ENCODE measurements around the gene ECI1.
A peak's percentile ranks its signal among the peaks of the same experiment; 100 is the strongest.

Gene ECI1

DNA sequence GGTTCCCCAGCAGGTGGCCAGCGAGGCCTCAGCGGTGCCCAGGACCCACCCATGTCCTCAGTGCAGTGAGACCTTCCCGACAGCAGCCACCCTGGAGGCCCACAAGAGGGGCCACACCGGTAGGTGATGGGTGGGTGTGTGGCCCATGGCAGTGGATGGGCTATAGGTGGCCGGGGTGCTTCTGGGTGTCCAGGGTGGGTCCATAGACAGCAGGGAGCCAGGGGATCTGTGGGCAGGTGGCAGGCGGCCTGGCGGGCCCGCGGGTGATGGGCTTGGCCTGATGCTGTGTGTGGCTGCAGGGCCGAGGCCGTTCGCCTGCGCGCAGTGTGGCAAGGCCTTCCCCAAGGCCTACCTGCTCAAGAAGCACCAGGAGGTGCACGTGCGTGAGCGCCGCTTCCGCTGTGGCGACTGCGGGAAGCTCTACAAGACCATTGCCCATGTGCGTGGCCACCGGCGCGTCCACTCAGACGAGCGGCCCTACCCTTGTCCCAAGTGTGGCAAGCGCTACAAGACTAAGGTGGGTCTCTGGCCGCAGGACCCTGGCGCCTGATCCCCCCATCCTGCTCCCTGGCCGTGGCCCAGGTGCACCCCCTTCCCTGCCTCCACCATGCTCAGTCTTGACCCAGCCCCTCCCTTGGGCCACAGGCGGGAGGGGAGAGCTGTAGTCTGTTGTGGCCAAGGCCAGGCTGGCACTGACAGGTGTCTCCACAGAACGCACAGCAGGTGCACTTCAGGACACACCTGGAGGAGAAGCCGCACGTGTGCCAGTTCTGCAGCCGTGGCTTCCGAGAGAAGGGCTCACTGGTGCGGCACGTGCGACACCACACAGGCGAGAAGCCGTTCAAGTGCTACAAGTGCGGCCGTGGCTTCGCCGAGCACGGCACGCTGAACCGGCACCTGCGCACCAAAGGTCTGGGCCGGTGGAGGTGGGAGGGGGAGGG is 17.2 kb downstream of the ECI1 start:
- no peak for DNase-seq (ENCODE audit: low read depth in 2 of 2)

DNA sequence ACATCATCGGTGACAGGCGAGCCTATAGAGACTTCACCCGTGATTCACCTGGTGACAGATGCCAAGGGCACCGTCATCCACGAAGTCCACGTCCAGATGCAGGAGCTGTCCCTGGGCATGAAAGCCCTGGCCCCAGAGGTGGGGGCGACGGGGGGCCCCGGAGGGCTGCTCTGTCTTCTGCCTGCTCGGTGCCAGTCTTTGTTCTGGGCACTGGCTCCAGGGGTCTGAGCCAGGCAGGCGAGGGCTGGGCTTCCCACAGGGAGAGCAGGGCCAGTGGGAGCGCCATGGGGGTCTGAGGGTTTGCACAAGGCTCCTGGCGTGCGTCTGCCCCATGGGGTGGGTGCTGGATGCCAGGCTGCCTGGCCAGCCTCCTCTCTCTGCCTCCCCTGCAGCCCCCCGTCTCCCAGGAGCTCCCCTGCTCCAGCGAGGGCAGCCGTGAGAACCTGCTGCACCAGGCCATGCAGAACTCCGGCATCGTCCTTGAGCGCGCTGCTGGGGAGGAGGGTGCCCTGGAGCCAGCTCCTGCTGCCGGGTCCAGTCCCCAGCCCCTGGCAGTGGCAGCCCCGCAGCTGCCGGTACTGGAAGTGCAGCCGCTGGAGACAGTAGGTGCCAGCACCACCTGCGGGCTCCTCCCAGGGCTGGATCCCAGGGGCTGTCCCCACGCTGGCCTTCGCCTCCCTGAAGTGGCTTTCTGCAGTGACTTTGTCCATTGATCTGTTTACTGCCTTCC is 18.2 kb downstream of the ECI1 start:
- DNase-seq (ENCODE audit: low read depth in 2 of 2), result no peak

DNA sequence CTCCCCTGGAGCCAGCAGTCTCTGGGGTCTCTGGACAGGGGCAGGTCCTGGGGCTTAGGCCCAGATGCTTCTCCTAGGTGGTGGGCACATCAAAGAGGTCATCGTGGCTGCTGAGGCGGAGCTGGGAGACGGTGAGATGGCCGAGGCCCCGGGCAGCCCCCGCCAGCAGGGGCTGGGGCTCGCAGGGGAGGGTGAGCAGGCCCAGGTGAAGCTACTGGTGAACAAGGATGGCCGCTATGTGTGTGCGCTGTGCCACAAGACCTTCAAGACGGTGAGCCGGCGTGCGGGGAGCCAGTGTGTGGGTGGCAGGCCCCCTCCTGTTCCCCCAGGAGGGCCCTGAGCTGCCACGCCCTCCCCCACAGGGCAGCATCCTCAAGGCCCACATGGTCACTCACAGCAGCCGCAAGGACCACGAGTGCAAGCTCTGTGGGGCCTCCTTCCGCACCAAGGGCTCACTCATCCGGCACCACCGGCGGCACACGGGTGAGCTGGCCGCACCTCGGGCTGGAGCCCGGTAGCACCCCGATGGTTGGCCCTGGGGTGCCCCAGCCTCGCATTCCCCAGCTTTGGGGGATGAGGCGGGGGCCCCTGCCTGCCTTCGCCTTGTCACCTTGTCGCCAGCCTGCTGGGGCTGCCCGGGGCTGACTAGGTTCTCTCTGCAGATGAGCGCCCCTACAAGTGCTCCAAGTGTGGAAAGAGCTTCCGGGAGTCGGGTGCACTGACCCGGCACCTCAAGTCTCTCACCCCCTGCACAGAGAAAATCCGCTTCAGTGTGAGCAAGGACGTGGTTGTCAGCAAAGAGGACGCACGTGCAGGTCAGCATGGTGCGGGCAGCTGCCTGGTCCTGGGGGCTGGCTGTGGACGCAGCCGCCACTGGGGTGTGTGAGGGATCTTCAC is 19.0 kb downstream of the ECI1 start:
- no peak for DNase-seq (ENCODE audit: low read depth in 2 of 2)

DNA sequence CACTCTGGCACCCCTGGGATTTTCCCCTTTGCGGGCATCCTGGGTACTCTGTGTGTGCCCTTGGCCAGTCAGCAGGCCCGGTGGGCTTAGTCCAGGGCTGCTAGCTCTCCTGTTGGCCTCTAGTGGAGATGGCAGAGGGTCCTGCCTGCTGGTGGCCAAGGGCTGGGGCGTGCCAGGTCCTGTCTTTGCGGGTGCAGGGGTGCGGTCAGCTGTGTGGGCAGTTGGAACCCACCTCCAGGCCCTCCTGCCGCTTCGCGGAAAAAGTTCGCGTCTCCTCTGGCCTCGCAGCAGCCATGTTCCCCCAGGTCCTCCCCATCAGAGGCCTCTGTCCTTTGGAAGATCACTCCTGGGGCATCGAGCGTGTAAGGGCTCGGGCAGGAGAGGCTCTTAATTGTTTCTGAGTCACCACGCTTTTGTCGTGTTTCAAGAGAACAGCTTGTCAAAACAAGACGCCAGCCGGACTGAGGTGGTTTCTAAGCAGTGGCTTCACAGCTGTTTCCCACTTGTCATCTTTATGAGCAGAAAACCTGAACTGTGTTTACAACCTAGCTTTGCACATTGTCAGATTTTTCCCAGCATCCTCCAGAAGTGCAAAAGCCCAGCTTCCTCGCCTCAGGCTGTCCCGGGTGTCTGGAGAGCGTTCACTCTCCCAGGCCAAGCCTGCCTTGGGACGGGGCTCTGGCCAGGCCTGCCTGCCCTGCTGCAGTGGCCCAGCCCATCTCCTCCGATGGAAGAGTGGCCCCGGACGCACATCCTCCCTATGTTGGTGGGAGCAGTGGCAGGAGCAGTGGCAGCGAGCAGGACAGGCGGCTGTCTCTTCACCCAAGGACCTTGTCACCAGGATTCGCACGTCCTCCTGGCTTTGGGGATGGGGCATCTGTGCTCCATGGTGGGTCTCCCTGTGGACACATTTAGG is 20.1 kb downstream of the ECI1 start:
- DNase-seq (ENCODE audit: low read depth in 2 of 2), result no peak

DNA sequence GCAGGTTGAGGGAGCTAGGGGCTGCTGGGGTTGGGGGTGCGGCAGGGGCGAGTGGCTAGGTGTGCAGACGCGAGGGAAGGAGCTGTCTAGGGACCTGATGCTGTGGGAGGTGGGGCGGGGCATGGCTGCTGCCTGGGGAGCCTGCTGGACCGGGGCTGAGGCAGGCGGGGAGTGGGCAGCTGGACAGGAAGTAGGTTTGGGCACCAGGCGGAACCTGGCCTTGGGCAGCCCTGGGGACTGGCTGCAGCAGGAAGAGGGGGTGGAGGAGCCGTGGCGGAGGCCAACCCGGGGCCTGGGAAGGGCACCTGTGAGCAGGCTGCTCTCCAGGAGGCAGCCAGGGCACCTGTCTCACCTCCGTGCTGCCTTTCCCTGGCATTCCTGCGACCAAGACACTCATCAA is 21.0 kb downstream of the ECI1 start:
- DNase-seq (ENCODE audit: low read depth in 2 of 2), result no peak

DNA sequence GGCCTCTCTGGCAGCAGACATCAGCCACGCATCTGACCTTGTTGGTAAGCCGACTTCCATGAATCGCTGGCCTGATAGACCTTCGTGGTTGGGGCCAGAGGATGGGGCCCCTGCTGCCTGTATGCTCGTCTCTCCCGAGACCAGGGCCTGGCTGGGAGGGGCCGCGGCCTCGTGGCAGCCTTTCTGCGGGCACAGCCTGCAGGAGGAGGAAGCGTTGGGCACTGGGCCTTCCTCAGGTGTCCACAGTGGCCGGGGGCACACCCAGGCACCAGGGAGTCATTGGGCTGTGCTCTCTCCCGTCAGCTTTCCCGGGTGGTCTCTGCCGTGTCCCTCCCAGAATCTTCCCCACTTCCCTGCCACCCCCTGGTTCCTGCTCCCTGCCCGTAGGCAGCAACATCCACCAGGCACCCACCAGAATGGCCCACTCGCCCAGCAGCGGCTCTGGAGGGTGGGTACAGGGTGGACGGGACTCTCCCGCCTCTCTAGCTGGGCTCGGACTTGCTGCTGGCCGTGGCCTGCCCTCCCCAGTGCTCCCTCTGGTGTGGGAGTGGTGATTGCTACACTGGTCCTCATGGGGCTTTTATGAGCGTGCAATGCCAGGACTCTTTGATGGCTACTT is 21.6 kb downstream of the ECI1 start:
- DNase-seq (ENCODE audit: low read depth in 2 of 2), result no peak

DNA sequence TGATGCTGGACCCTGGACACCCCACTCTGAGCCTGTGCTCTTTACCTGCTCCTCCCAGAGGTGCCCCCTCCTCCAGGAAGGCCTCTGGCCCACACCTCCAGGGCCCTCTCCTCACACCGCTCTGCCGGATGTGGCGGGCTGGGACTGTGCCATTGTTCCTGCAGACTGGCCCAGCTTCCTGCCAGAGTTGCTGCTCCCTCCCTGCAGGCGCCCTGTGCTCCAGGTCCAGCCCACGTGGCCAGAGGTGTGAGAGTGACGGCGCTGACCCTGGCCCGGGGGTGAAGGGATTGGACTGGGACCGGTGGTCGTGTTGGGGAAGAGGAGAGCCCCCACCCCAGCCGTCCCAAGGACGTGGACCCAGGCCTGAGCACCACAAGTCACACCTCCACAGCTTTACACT is 22.3 kb downstream of the ECI1 start:
- no peak for DNase-seq (ENCODE audit: low read depth in 2 of 2)

DNA sequence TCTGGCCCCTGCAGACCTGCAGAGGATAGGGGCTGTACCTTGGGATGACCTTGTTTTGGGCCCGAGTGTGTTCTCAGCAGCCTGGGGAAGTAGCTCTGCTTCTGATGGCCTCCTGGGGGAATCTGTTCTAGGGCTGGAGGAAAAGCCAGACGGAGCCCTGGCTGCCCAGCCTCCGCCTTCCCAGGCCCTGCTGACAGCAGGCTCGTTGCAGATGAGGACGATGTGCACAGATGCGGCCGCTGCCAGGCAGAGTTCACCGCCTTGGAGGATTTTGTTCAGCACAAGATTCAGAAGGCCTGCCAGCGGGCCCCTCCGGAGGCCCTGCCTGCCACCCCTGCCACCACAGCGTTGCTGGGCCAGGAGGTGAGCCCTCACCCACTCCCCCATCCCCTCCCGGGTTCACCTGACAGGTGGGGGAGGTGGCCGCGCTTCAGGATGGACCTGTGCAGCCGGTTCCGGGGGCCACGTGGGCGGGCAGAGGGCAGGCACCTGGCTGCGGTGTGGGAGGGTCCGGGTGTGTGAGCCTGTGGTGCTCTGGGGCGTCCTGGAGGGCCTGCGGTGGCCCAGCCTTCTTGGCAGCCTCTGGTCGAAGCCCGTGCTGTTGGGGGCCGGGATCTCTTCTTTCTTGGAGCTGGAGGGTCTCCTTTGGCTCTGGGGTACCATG is 23.1 kb downstream of the ECI1 start:
- no peak for DNase-seq (ENCODE audit: low read depth in 2 of 2)

DNA sequence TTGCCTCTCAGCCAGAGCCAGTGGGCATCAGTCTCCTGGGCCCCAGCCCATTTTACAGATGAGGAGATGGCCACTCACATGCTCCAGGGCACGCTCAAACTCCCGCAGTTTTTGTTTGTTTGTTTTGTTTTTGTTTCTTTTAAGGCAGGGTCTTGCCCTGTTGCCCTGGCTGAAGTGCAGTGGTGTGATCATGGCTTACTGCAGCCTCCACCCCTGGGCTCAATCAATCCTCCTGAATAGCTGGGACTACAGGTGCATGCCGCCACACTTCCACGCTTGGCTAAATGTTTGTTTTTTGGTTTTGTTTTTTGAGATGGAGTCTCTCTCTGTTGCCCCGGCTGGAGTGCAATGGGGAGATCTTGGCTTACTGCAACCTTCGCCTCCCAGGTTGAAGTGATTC is 24.5 kb downstream of the ECI1 start:
- no peak for DNase-seq (ENCODE audit: low read depth in 2 of 2)

DNA sequence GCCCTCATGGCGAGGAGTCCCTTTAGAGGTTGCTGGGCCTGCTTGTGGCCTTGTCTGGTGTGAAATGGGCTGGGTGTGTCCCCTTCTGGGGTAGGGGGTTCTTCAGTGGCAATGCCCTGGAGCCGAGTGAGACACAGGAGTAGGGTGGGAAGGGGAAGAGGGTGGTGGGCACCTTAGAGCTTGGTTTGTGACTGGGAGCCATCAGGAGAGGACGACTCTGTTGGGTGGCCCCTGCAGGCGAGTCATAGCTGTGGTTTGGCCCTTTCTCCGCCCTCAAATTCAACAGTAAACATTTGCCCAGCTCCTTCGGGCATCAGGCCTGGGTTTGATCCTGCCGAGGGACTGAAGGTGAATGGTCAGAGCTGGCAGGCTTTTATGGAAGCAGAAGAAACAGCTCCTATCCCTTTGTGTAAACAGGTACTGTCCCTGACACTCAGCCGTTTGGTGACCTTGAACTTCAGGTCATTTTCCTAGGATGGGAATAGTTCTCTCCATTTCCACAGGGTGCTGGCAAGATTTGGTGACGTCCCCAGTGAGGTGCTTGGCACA is 25.1 kb downstream of the ECI1 start:
- DNase-seq (ENCODE audit: low read depth in 2 of 2), result no peak

DNA sequence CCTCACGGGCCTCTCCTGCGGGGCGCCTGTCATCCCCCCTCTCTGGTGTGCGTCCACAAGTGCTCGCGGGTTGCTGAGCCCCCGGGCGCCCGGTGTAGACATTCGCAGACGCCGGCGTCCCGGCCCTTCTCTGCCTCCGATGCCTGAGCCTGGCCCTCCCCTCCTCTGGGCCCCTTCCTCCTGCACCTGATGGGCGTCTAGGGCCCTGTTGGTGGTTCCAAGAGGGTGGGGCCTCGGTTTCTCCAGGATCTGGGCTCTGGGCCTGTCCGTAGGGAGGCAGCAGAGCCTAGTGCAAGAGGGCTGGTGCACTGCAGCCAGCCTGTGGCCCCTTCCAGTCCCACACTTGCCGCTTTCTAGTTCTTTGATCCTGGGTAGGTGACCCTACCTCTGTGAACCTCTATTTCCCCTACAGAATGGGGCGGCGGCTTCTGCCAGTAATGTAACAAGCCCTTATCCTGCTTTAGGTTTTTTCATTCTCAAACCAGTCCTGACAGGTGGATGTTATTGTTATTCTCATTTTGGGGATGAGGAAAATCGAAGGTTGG is 27.4 kb downstream of the ECI1 start:
- no peak for DNase-seq (ENCODE audit: low read depth in 2 of 2)

DNA sequence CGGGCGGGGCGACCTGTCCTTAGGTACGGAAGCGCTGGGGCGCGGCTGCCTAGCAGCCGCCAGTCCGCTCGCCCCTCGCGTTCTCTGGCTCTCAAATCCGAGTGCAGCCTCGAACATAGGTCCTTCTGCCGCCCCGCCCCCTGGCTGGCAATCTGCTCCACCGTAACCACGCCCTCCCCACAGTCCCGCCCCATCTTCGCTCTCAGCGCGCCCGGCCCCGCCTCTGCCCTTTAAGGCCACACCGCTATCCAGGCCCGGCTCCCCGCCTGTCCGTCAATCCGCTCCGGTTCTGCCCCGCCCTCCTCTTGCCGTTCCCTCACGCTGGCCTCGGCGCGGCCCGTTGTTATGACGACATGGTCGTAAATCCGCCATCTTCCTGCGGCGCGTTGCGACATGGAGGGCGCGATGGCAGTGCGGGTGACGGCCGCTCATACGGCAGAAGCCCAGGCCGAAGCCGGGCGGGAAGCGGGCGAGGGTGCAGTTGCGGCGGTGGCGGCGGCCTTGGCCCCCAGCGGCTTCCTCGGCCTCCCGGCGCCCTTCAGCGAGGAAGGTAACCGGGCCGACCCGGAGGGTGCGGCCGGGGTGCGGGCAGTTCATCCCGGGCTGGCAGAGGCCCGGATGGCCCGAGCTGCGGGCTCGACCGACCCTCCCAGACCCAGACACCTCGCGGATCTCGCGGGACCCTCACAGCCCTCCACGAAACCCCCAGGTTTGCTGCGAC is 28.0 kb downstream of the ECI1 start, which contains the start of gene E4F1:
Gene E4F1 (plus strand): TSS at position 371 of the 721 bp plus-strand sequence. CDS start 23 bp downstream, at position 394.
- peak; percentile 96 to 99 for DNase-seq (ENCODE audit: low read depth in 2 of 2)

DNA sequence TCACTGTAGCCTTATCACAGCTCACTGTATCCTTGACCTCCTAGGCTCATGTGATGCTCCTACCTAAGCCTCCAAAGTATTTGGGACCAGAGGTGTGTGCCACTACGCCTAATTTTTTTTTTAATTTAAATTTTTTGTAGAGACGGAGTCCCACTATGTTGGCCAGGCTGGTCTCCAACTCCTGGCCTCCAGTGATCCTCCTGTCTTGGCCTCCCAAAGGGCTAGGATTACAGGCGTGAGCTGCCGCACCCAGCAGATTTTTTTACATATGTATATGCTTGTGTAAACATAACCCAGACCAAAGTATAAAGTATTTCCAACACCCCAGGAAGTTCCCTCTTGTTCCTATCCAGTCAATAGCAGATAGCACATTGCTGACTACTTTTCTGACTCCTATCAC is 35.1 kb downstream of the ECI1 start:
- DNase-seq (ENCODE audit: low read depth in 2 of 2), result no peak

DNA sequence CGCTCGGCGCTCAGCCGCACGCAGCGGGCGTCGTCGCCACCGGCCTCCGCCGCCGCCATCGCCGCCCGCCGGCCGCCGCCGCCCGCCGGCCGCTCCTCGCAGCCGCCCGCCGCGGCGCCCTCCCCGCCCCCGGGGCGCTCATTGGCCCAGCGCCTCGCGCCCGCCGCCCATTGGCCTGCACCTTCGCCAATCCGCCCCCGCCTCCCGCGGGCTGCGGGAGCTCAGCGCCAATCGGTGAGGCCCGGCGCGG is 36.7 kb downstream of the ECI1 start, which contains the start of gene PGP:
Gene PGP (minus strand): TSS at position 122 of the 250 bp plus-strand sequence. CDS start 63 bp downstream, at position 59.
- DNase-seq (ENCODE audit: low read depth in 2 of 2), result no peak

DNA sequence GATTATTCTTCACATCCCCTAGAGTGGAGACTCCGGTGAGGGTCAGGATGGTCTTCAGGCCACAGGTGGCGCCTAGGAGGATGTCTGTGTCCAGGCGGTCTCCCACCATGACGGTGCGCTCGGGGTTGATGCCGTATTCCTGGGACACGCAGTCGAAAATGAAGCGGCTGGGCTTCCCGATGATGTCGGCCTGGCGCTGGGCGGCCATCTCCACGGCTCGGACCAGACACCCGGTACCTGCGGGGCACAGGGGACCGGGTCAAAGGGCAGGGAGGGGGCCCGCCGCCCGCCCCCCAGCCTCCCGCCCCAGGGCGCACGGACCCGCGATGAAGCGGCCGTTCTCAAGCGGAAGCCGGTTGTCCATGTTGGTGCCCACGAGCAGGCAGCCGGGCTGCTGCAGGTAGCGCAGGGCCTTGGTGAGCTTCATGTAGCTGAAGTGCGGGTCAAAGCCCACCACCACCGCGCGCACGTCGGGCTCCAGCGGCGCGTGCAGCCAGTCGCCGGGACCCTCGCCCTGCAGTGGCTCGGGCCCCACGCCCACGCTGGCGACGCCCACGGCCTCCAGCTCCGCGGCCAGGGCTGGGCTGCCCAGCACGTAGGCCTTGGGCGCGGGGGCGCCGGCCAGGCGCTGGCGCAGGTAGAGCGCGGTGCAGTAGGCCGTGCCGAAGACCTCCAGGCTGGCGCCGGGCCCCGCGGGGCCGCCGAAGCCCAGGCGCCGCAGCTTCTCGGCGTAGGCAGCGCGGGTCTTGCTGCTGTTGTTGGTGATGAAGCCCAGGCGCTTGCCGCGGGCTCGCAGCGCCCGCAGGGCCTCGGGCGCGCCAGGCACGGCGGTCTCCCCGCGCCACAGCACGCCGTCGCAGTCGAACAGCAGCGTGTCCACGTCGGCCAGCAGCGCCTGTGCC is 37.3 kb downstream of the ECI1 start:
- DNase-seq (ENCODE audit: low read depth in 2 of 2), result no peak

DNA sequence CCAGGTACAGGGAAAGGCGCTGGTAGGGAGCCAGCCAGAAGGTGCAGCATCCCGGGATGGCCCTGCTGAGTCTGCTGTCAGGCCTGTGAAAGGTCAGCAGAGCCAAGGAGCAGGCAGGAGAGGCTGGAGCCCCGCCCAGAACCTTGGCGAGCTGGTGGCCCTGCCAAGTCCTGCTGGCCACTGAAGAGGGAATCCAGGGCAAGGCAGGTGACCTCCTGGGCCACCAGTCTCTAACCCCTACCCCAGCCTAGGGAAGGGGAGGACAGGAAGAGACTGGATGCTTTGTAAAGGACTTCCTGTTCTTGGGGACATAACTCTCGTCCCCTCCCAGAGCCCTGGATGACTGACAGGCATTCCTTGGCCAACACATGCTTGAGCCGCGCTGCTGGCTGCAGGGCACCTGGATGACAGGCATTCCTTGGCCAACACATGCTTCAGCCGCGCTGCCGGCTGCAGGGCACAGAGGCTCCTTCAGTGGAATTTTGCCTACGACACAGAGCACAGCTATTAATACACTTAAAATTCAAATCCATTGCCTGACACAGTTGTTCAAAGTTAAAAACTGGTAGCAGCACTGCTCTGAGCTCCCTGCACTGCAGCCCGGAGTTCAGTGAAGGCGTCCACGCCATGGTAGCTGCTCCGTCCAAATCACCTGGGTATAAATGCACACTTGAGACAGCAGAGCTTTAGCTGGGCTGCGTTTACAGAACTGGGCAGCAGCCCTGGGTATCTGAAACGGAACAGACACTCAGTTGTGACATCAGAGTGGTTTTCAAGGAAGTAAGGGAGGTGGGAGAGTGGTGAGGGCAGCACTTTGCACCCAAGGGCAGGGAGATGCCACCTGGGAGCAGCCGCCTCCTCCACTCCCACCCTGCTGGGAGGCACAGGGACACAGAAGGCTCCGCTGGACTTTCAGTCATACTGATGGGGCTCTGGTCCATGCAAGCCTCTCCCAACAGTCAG is 38.7 kb downstream of the ECI1 start:
- no peak for DNase-seq (ENCODE audit: low read depth in 2 of 2)
